ENCODE results near the gene SPRR2D. TPM values are rescaled to one million over a fixed set of nuclear protein-coding genes. Genes with fewer than 3 reads are reported as not detected.

SPRR2D gene
- total RNA-seq, 1 donor: not detected

DNA sequence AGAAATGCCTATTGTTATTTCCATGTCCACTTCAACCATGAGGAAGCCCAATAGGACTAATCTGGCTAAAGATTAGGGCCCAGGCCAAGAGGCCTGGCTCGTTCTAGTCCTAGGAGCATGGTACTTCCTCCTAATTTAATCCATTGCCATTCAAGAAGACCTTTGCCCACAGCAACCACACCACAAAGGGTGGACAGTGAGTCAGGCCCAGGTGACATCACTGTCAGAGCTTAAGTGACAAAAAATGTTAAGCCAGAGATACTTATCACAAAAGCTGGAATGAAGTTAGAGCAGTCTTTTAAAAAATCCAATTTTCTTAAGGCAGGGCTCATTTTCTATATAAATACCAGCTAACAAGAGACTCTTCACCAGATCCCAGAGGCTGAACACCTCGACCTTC lies 39.5 kb downstream of the SPRR2D start, which contains the start of gene SPRR3:
Gene SPRR3, plus strand, starts transcription at position 368 of the 400 bp plus-strand sequence. CDS start 1,272 bp downstream, outside the sequence.
- TF ChIP-seq, protein P1, sequence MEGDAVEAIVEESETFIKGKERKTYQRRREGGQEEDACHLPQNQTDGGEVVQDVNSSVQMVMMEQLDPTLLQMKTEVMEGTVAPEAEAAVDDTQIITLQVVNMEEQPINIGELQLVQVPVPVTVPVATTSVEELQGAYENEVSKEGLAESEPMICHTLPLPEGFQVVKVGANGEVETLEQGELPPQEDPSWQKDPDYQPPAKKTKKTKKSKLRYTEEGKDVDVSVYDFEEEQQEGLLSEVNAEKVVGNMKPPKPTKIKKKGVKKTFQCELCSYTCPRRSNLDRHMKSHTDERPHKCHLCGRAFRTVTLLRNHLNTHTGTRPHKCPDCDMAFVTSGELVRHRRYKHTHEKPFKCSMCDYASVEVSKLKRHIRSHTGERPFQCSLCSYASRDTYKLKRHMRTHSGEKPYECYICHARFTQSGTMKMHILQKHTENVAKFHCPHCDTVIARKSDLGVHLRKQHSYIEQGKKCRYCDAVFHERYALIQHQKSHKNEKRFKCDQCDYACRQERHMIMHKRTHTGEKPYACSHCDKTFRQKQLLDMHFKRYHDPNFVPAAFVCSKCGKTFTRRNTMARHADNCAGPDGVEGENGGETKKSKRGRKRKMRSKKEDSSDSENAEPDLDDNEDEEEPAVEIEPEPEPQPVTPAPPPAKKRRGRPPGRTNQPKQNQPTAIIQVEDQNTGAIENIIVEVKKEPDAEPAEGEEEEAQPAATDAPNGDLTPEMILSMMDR (IDR thresholded peaks at IDR 0.05; ENCODE audit: insufficient read depth, low read length): no peak
- H3K4me3 ChIP-seq (ENCODE audit: low read depth, low read length): no peak within 1 kb of the TSS

DNA sequence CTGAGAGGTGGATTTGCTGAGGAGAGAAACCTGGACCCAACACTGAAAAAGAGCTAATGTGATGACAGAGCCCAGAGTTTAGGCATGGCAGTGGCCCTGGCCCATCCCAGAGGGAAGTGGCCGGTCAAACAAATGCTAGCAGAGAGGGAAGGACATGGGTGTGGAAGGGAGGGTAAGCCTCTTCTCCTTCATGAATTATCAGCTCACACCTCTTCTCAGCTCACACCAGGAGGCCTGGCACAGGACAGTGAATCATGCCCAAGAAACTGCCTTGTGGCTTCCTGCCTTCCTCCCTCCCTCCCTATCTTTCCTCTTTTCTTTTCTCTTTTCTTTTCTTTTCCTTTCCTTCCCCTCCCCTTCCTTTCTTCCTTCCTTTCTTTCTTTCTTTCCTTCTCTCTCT lies 40.6 kb downstream of the SPRR2D start:
- DNase-seq (ENCODE audit: low read depth): no peak
- no peak overlapping the region for H3K4me3 ChIP-seq (ENCODE audit: low read depth, low read length)
- TF ChIP-seq, protein P1 (IDR thresholded peaks at IDR 0.05; ENCODE audit: insufficient read depth, low read length): no peak

More for the DNA sequence above, 39.5 kb downstream of the SPRR2D start, which contains the start of gene SPRR3:
- DNase-seq (ENCODE audit: low read depth): no peak

DNA sequence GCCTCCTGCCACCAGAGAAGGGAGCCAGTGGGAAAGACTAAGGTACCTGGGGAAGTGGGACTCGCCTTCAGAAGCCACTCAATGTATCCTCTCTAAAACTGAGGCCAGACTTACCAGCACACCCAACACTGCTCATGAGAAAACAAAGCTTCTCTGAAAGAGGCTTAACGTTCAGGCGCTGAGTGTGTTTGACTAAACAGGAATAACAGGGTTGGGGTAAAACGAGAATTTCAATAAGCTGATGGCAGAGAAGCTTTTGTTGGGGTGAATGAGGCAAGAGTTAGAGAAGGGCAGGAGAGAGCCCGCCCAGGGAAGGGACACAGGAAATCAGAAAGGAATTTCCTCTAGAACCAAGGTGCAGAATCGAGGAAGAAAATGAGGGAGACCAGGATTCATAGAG lies 41.1 kb downstream of the SPRR2D start:
- TF ChIP-seq, protein P1 (IDR thresholded peaks at IDR 0.05; ENCODE audit: insufficient read depth, low read length): no peak
- DNase-seq (ENCODE audit: low read depth): no peak

DNA sequence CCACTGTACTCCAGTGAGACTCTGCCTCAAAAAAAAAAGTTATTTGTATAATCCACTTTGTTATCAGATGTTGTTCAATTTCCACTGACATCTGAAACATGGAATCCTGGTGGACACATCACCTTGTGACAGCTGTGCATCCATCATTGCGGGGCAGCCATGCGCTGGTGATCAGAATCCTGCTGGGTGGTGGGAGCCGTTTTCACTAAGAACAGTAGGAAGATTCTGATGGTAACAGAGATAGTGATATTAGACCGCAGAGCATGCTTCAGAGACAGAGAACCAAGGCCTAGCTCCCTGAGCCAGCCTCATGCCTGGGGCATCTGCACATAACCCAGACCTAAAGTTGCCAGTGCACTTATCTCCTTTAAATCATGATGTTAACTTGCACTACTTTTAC lies 42.4 kb downstream of the SPRR2D start:
- TF ChIP-seq, protein P1 (IDR thresholded peaks at IDR 0.05; ENCODE audit: insufficient read depth, low read length): no peak
- H3K4me3 ChIP-seq (ENCODE audit: low read depth, low read length): no peak overlapping the region
- no peak for DNase-seq (ENCODE audit: low read depth)

More for the DNA sequence above, 41.1 kb downstream of the SPRR2D start:
- H3K4me3 ChIP-seq (ENCODE audit: low read depth, low read length): no peak overlapping the region

DNA sequence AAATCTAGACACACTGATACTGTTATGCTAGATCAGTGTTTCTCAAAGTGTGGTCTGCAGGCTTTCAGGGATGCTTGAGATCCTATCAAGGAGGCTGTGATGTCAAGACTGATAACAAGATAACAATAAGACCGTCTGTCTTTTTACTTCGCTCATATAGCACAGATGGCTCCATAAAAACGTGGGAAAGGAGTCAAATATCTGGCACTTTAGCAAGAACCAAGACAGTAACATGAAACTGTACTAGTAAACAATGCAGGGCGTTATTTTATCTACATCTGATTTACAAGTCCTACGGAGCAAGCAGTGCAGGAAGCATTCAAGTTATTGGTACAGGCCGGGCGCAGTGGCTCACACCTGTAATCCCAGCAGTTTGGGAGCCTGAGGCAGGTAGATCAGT lies 43.0 kb downstream of the SPRR2D start:
- DNase-seq (ENCODE audit: low read depth): no peak
- TF ChIP-seq, protein P1 (IDR thresholded peaks at IDR 0.05; ENCODE audit: insufficient read depth, low read length): no peak
- no peak overlapping the region for H3K4me3 ChIP-seq (ENCODE audit: low read depth, low read length)

DNA sequence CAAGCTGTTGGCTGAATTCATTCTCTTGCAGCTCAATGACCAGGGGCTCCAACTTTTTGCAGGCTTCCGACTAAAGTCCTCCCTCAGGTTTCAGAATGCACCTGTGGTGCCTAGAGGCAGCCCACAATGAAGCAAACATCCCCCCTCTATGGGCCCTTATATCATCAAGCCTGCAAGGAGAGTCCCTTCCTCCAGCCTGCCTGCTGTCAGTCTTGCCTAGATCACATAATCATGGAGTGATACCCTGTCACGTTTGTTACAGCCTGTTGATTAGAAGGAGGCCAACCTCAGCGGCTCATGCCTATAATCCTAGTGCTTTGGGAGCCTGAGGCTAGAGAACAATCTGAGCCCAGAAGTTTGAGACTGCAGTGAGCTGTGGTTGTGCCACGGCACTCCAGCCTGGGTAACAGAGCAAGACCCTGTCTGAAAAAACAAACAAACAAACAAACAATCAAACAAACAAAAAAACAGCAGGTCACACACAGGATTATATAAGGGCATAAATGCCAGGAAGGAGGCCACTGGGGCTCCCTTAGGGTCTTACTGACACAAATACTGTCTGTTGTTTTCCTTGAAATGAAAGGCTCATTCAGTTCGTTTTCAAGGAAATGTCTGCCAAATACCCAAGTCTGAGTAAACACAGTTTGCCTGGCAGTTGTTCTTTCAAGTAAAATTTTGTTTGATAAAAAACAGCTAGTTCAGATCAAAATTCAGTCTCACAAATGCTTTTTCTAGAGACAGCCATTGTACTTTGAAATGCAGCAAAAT lies 44.1 kb downstream of the SPRR2D start:
- no peak for DNase-seq (ENCODE audit: low read depth)
- TF ChIP-seq, protein P1 (IDR thresholded peaks at IDR 0.05; ENCODE audit: insufficient read depth, low read length): no peak
- no peak overlapping the region for H3K4me3 ChIP-seq (ENCODE audit: low read depth, low read length)

Measured in fibroblast of the aortic adventitia (primary cell).